Mammary epithelial cell (primary cell): ENCODE measurements around the gene RTF1.

Source experiments
- EZH2 ChIP-seq: IDR thresholded peaks from 2 replicates; pipeline ENCODE4 v1.6.1; 2012; ENCODE audit warnings: low read length, inconsistent platforms, borderline replicate concordance
- TF ChIP-seq, protein P1 (sequence below), 2 donors: IDR thresholded peaks in 1 of 2; conservative IDR thresholded peaks in 1 of 2; 2 replicates each; pipeline ENCODE4 v1.5.1; 2011 to 2012; ENCODE audit warnings: inconsistent platforms in 2 of 2, low read length in 2 of 2, mild to moderate bottlenecking in 2 of 2, control low read depth in 1 of 2, low read depth in 1 of 2; ENCODE audit not compliant: insufficient read depth in 1 of 2; ENCODE audit errors: extremely low read depth in 1 of 2

DNA sequence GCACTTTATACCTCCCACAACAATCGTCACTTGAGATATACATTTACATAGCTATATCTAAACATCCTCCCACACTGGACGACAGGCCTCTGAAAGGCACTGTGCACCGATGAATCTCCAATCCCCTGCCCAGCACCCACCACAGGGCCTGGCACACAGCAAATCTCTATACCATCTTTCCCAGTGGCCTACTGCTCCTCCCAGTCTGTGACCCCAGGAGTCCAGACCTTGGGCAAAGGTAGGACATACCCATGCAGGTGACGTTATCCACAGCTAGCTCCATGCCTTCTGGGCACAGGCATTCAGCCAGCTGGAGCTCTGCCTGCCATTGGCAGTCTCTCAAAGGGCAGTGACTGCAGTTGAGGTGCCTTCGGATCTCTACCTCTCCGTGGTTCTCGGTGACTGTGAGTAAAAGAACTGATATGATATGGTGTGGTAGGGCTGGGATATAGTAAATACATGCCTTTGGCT, 91.0 kb downstream of the RTF1 start:
- no peak for TF ChIP-seq EZH2
- TF ChIP-seq, protein P1, sequence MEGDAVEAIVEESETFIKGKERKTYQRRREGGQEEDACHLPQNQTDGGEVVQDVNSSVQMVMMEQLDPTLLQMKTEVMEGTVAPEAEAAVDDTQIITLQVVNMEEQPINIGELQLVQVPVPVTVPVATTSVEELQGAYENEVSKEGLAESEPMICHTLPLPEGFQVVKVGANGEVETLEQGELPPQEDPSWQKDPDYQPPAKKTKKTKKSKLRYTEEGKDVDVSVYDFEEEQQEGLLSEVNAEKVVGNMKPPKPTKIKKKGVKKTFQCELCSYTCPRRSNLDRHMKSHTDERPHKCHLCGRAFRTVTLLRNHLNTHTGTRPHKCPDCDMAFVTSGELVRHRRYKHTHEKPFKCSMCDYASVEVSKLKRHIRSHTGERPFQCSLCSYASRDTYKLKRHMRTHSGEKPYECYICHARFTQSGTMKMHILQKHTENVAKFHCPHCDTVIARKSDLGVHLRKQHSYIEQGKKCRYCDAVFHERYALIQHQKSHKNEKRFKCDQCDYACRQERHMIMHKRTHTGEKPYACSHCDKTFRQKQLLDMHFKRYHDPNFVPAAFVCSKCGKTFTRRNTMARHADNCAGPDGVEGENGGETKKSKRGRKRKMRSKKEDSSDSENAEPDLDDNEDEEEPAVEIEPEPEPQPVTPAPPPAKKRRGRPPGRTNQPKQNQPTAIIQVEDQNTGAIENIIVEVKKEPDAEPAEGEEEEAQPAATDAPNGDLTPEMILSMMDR (conservative IDR thresholded peaks at IDR 0.05 in 1 of 2, IDR thresholded peaks at IDR 0.05 in 1 of 2; ENCODE audit: extremely low read depth in 1 of 2, insufficient read depth in 1 of 2, low read depth in 1 of 2, low read length in 2 of 2) = no peak
